Measurements from ENCODE around the gene PLCL2. TPM values are rescaled to one million over a fixed set of nuclear protein-coding genes. Genes with fewer than 3 reads are reported as not detected.

The PLCL2 gene
- total and polyA plus RNA-seq, 2 donors (not counting 1 experiment from before 2014, with no cell fraction given) = 21.7 to 55.2 TPM

DNA sequence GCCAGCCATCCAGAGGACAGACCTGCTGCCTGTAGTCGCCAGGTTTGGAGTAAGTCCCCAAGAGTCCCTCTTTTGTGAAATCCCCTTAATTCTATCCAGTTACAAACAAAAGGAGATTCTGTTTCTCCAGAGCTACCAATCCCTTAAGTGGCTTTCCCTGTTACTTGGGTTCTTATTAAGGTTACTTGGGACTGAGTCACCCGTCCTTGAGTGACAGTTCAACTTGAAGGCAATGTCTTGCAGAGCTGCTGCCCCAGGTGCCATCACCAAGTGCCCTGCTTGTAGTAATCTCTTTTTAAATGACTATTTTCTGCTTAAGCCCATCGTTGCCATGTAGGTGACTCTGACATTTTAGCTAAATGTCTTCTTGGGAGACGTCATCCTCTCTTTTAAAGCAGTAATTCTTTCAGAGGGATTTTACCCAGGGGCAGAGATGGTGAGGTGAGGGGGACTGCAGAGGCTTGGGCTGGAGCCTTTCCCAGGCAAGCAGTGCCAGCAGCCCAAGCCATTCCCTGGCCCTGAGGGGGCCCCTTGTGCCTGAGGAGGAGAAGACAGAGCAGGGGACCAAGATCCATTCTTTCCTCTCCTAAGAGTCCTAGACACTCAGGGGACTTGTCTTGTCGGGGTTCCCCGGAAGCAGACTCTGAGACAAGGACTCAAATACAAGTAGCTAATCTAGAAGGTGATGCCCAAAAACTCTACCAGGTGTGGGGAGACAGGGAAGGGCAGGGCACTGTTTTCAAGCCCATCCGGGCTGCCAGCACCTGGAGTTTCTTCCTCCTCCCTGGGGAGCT is 253.7 kb downstream of the PLCL2 start:
- no peaks in the 10 kb centered on the region for H3K9me3 Mint-ChIP-seq (ENCODE audit: insufficient read depth)

More for the DNA sequence above, 253.7 kb downstream of the PLCL2 start:
- peaks cover 4 to 9% of the 10 kb centered on the region in 2 donors for H3K4me1 ChIP-seq (ENCODE audit: control insufficient read depth in 2 of 2, insufficient read depth in 2 of 2, low read length in 2 of 2)
- peaks cover 8% of the 10 kb centered on the region for H3K27me3 Mint-ChIP-seq
- no peak overlapping the region for H3K27ac ChIP-seq (ENCODE audit: low read length in 2 of 2)
- no peak overlapping the region for H2AFZ ChIP-seq (ENCODE audit: insufficient read depth, low read depth, low read length, poor library complexity, severe bottlenecking)
- TF ChIP-seq EZH2 (IDR thresholded peaks at IDR 0.05; ENCODE audit: borderline replicate concordance, insufficient read depth, low read depth, low read length, poor library complexity, severe bottlenecking) = no peak
- TF ChIP-seq, protein P1, sequence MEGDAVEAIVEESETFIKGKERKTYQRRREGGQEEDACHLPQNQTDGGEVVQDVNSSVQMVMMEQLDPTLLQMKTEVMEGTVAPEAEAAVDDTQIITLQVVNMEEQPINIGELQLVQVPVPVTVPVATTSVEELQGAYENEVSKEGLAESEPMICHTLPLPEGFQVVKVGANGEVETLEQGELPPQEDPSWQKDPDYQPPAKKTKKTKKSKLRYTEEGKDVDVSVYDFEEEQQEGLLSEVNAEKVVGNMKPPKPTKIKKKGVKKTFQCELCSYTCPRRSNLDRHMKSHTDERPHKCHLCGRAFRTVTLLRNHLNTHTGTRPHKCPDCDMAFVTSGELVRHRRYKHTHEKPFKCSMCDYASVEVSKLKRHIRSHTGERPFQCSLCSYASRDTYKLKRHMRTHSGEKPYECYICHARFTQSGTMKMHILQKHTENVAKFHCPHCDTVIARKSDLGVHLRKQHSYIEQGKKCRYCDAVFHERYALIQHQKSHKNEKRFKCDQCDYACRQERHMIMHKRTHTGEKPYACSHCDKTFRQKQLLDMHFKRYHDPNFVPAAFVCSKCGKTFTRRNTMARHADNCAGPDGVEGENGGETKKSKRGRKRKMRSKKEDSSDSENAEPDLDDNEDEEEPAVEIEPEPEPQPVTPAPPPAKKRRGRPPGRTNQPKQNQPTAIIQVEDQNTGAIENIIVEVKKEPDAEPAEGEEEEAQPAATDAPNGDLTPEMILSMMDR (IDR thresholded peaks at IDR 0.05) = no peak
- peaks cover 9% of the 10 kb centered on the region for H3K4me1 Mint-ChIP-seq
- no peak for ATAC-seq (ENCODE audit: low read depth)
- ChIA-PET POLR2A (no interaction called here), CTCF (no interaction called here)
- H3K27me3 ChIP-seq (replicated peaks in 1 of 4; ENCODE audit: control extremely low read depth in 1 of 4, control insufficient read depth in 3 of 4, insufficient read depth in 4 of 4, low read length in 3 of 4) = no peaks in the 10 kb centered on the region
- H3K9ac ChIP-seq (ENCODE audit: low read length) = no peak overlapping the region
- no peaks in the 10 kb centered on the region for H3K79me2 ChIP-seq (ENCODE audit: control insufficient read depth, insufficient read depth, low read length)
- H4K20me1 ChIP-seq (ENCODE audit: control insufficient read depth, insufficient read depth, low read length, poor library complexity, severe bottlenecking) = no peaks in the 10 kb centered on the region
- DNase-seq = no peak
- H3K27ac Mint-ChIP-seq = no peak overlapping the region
- H3K9me3 ChIP-seq (ENCODE audit: control extremely low read depth in 1 of 3, control insufficient read depth in 2 of 3, insufficient read depth in 1 of 3, low read length in 2 of 3) = peaks cover 0 to 23% (median 2%) of the 10 kb centered on the region in 3 donors
- intact Hi-C loops (cut with micrococcal nuclease) = no loop called here
- whole genome bisulfite sequencing (ENCODE audit: insufficient coverage) = 96% methylated on average over 4 of the region's 7 CpGs
- H3K4me2 ChIP-seq (replicated peaks; ENCODE audit: low read depth, low read length, poor library complexity, severe bottlenecking) = no peak overlapping the region
- H3K4me3 Mint-ChIP-seq = no peak overlapping the region
- H3K36me3 ChIP-seq (replicated peaks in 1 of 2; ENCODE audit: control extremely low read depth in 1 of 2, control insufficient read depth in 1 of 2, extremely low read depth in 1 of 2, insufficient read depth in 2 of 2, low read length in 1 of 2) = no peaks in the 10 kb centered on the region
- H3K4me3 ChIP-seq (ENCODE audit: control extremely low read depth in 1 of 5, extremely low read depth in 1 of 5, insufficient read depth in 1 of 5, low read depth in 2 of 5, low read length in 4 of 5) = no peak overlapping the region

Data from B cell (primary cell).